GM12878 (cell line): ENCODE data around the gene UBAC2. TPM values are rescaled to one million over a fixed set of nuclear protein-coding genes. Genes with fewer than 3 reads are reported as not detected.
A peak's percentile ranks its signal among the peaks of the same experiment; 100 is the strongest.

Experiments
- BMI1 ChIP-seq: fragments of 450-650 bp; IDR thresholded peaks from 2 replicates; pipeline ENCODE4 v1.6.1; 2016; ENCODE audit warnings: mild to moderate bottlenecking, moderate library complexity, borderline replicate concordance
- CEBPZ ChIP-seq: fragments of 150-350 bp; IDR thresholded peaks from 2 replicates; pipeline ENCODE4 v1.6.1; 2016; ENCODE audit warnings: low read depth, low read length
- CHD4 ChIP-seq: fragments of 200-600 bp; sonication (generic); IDR thresholded peaks from 2 replicates; pipeline ENCODE4 v1.6.1; 2016; ENCODE audit warnings: mild to moderate bottlenecking
- ESRRA ChIP-seq: IDR thresholded peaks from 2 replicates; pipeline ENCODE4 v1.6.1; 2012; ENCODE audit warnings: mild to moderate bottlenecking, low read length, improper control_type of control experiment
- HDAC2 ChIP-seq: fragments of 200-600 bp; sonication (generic); IDR thresholded peaks from 2 replicates; pipeline ENCODE4 v1.6.1; 2017
- HDGF ChIP-seq: fragments of 450-650 bp; IDR thresholded peaks from 2 replicates; pipeline ENCODE4 v1.6.1; 2016; ENCODE audit warnings: antibody characterized with exemption
- JUND ChIP-seq: IDR thresholded peaks from 2 replicates; pipeline ENCODE4 v1.6.1; 2012; ENCODE audit warnings: low read depth, mild to moderate bottlenecking, low read length, improper control_type of control experiment, moderate library complexity
- LARP7 ChIP-seq: fragments of 450-650 bp; IDR thresholded peaks from 2 replicates; pipeline ENCODE4 v1.6.1; 2017; ENCODE audit warnings: mild to moderate bottlenecking
- MLLT1 ChIP-seq: fragments of 450-650 bp; IDR thresholded peaks from 2 replicates; pipeline ENCODE4 v1.6.1; 2016; ENCODE audit warnings: mild to moderate bottlenecking
- MXI1 ChIP-seq: fragments of 150-350 bp; IDR thresholded peaks from 2 replicates; pipeline ENCODE4 v1.6.1; 2011; ENCODE audit warnings: low read depth, mild to moderate bottlenecking, inconsistent platforms, low read length, improper control_type of control experiment
- RB1 ChIP-seq: fragments of 450-650 bp; formaldehyde crosslinking; IDR thresholded peaks from 2 replicates; pipeline ENCODE4 v1.6.1; 2017; ENCODE audit warnings: mild to moderate bottlenecking, borderline replicate concordance
- SMAD5 ChIP-seq: IDR thresholded peaks from 2 replicates; pipeline ENCODE4 v1.6.1; 2016; ENCODE audit warnings: antibody characterized with exemption, low read depth
- SREBF2 ChIP-seq: IDR thresholded peaks from 2 replicates; pipeline ENCODE4 v1.6.1; 2012; ENCODE audit warnings: mild to moderate bottlenecking, low read length
- USF2 ChIP-seq: IDR thresholded peaks from 2 replicates; pipeline ENCODE4 v1.6.1; 2011; ENCODE audit warnings: low read depth, low read length, improper control_type of control experiment, borderline replicate concordance
- ZNF384 ChIP-seq: IDR thresholded peaks from 2 replicates; pipeline ENCODE4 v1.6.1; 2012; ENCODE audit warnings: low read depth, mild to moderate bottlenecking, low read length, improper control_type of control experiment, borderline replicate concordance
- ZZZ3 ChIP-seq: IDR thresholded peaks from 2 replicates; pipeline ENCODE4 v1.6.1; 2011; ENCODE audit warnings: low read depth; ENCODE audit not compliant: control insufficient read depth, insufficient read length
- polyA plus RNA-seq, 11 experiments: library from polyadenylated mRNA; depleted of rRNA in 4 of 11; unstranded in 6 of 11; stranded (reverse) in 5 of 11; fragments of >200 nt; fragmentation: Nextera tagmentation in 4 of 11; fragmentation: Illumina TruSeq in 1 of 11; extraction: Ambion mirVana in 4 of 11; extraction: Trizol in 1 of 11; gene quantifications; 1 replicate in 1 of 11; 2 replicates in 10 of 11; pipeline versions ENCODE4 v1.2.1 to v1.2.3, GENCODE V29; 2011 to 2016; ENCODE audit warnings: inconsistent platforms in 2 of 11, missing spikeins in 2 of 11, low read depth in 1 of 11
- total RNA-seq, 4 experiments: library from RNA; depleted of rRNA in 3 of 4; stranded (reverse); fragments of >200 nt in 3 of 4; fragmentation: Illumina TruSeq in 1 of 4; extraction: Trizol in 1 of 4; gene quantifications; 2 replicates each; pipeline versions ENCODE4 v1.2.1 to v1.2.3, GENCODE V29; 2013 to 2021
- TF ChIP-seq, protein P1 (sequence below): fragments of 450-650 bp; IDR thresholded peaks from 2 replicates; pipeline ENCODE4 v1.6.1; 2014; ENCODE audit warnings: mild to moderate bottlenecking
- TF ChIP-seq, protein P2 (sequence below): fragments of 450-650 bp; IDR thresholded peaks from 2 replicates; pipeline ENCODE4 v1.6.1; 2017; ENCODE audit warnings: mild to moderate bottlenecking, low read depth, inconsistent platforms; ENCODE audit not compliant: poor library complexity, severe bottlenecking
- TF ChIP-seq, protein P3 (sequence below): fragments of 150-350 bp; IDR thresholded peaks from 2 replicates; pipeline ENCODE4 v1.6.1; 2014; ENCODE audit warnings: mild to moderate bottlenecking, low read depth, low read length

Gene UBAC2
- total and polyA plus RNA-seq, 10 of the 15 experiments (the other 5 are each of a cell fraction or from before 2014, with no cell fraction given): 3.0 to 54.6 (median 17.4) TPM

- TF ChIP-seq RB1 (peak; percentile 82; the same call in 1 of the 2 replicates), MLLT1 (peak; percentile 71; the same call in 1 of the 2 replicates), CEBPZ (no peak), LARP7 (no peak), JUND (no peak), CHD4 (no peak), USF2 (no peak), ESRRA (no peak), BMI1 (no peak), ZZZ3 (no peak), HDAC2 (no peak), HDGF (0 out of 2 replicates have a peak, but pooled peaks have one; percentile 65), MXI1 (no peak), ZNF384 (no peak), SMAD5 (no peak), SREBF2 (no peak)
- TF ChIP-seq, protein P1, sequence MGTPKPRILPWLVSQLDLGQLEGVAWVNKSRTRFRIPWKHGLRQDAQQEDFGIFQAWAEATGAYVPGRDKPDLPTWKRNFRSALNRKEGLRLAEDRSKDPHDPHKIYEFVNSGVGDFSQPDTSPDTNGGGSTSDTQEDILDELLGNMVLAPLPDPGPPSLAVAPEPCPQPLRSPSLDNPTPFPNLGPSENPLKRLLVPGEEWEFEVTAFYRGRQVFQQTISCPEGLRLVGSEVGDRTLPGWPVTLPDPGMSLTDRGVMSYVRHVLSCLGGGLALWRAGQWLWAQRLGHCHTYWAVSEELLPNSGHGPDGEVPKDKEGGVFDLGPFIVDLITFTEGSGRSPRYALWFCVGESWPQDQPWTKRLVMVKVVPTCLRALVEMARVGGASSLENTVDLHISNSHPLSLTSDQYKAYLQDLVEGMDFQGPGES: no peak
- TF ChIP-seq, protein P2, sequence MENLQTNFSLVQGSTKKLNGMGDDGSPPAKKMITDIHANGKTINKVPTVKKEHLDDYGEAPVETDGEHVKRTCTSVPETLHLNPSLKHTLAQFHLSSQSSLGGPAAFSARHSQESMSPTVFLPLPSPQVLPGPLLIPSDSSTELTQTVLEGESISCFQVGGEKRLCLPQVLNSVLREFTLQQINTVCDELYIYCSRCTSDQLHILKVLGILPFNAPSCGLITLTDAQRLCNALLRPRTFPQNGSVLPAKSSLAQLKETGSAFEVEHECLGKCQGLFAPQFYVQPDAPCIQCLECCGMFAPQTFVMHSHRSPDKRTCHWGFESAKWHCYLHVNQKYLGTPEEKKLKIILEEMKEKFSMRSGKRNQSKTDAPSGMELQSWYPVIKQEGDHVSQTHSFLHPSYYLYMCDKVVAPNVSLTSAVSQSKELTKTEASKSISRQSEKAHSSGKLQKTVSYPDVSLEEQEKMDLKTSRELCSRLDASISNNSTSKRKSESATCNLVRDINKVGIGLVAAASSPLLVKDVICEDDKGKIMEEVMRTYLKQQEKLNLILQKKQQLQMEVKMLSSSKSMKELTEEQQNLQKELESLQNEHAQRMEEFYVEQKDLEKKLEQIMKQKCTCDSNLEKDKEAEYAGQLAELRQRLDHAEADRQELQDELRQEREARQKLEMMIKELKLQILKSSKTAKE: peak; percentile 26
- TF ChIP-seq, protein P3, sequence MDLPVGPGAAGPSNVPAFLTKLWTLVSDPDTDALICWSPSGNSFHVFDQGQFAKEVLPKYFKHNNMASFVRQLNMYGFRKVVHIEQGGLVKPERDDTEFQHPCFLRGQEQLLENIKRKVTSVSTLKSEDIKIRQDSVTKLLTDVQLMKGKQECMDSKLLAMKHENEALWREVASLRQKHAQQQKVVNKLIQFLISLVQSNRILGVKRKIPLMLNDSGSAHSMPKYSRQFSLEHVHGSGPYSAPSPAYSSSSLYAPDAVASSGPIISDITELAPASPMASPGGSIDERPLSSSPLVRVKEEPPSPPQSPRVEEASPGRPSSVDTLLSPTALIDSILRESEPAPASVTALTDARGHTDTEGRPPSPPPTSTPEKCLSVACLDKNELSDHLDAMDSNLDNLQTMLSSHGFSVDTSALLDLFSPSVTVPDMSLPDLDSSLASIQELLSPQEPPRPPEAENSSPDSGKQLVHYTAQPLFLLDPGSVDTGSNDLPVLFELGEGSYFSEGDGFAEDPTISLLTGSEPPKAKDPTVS: no peak
Observed at GRCh38 chr13:99335603-99336002, 134.9 kb downstream of the UBAC2 start (continued).
